ENCODE measurements around the gene TAF1.
"Not testable (repeated sequence)": the region's sequence is repeated elsewhere in the genome, so short reads cannot be mapped to it uniquely, and the experiment has no call there.

The TAF1 gene

DNA sequence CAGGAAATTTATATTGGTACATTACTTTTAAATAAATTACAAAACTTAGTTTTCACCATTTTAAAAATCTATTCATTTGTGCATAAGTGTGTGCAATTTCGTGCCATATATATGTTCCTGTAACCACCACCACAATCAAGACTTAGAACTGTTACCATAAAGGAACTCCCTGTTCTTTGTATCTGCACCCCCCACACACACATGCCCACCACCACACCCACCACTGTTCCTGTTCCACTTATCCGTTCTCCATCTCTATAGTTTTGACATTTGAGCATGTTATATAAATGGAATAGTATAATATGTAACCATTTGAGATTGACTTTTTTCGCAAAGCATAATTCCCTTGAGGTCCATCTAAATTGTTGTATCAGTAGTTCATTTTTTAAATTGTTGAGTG lies 73.7 kb downstream of the TAF1 start:
- FAIRE-seq = no peak

- FAIRE-seq = no peak
These were observed 74.2 kb downstream of the TAF1 start for GRCh38 chrX:71440401-71440800.

GRCh38 chrX:71441809-71442208 lies 75.7 kb downstream of the TAF1 start:
- not testable (repeated sequence) for FAIRE-seq

- no peak for FAIRE-seq
These were observed 84.4 kb downstream of the TAF1 start for GRCh38 chrX:71450433-71451106.

GRCh38 chrX:71451518-71451917 lies 85.4 kb downstream of the TAF1 start:
- FAIRE-seq = not testable (repeated sequence)

DNA sequence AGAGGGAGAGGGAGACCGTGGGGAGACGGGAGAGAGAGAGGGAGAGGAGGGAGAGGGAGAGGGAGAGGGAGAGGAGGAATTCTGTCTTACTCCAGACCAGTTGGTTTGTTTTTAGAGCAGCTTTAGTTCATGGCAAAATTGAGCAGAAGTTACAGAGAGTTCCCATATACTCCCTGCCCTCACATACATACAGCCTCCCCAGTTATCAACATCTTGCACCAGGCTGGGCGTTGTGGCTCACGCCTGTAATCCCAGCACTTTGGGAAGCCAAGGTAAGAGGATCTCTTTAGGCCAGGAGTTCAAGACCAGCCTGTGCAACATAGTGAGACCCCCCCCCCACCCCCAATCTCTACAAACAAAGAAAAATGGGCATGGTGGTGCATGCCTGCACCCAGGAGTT lies 86.9 kb downstream of the TAF1 start:
- FAIRE-seq = no peak

GRCh38 chrX:71454222-71454621 lies 88.1 kb downstream of the TAF1 start:
- FAIRE-seq = no peak

DNA sequence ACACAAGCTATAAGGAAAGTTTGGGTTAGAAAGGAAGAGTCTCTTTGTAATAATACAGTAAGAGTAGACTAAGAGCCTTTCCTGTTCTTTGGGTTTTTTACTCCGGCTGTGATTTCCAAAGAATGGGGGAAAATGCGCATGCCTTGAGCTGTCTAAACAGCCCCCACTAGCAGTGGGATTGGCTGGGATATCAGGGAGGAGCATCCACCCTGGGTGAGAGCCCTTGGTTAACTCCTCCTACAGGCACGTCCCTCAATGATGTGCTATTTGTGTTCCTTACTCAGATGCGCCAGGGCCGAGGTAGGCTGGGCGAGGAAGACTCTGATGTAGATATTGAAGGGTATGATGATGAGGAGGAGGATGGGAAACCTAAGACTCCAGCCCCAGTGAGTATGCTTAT lies 92.7 kb downstream of the TAF1 start:
- no peak for FAIRE-seq

DNA sequence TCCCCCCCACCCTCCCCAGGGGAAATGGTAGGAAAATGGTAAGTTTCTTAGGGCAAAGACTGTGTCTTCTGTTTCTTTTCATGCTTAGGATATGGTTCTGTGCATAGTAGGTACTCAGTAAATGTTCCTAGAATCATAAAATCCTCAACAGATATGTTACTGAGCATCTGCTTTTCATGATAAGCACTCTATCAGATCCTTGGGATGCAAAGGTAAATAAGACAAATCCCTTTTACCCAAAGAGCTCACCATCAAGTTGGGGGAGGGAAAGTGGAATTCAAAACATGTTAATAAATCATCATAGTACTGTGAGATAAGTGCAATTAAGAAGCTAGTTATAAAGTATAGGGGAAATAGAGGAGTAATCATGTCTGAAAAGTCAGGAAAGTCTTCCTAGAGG lies 98.8 kb downstream of the TAF1 start:
- FAIRE-seq = no peak

DNA sequence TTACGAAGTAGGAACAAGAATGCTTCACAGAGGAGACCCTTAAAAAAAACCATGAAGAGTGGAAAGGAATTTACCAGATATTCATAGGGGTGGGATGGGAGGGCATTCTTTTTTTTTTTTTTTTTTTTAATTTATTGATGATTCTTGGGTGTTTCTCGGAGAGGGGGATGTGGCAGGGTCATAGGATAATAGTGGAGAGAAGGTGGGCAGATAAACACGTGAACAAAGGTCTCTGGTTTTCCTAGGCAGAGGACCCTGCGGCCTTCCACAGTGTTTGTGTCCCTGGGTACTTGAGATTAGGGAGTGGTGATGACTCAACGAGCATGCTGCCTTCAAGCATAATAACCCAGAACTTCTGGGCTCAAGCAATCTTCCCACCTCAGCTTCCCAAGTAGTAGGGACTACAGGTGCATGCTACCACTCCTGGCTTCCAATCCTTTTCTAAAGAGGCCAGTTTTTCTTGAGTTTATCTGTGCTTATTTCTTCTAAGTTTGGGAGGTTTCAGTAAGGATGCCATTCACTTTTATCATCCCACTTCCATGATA lies 100.9 kb downstream of the TAF1 start:
- FAIRE-seq = no peak

GRCh38 chrX:71475785-71476540 lies 109.8 kb downstream of the TAF1 start:
- FAIRE-seq = no peak

DNA sequence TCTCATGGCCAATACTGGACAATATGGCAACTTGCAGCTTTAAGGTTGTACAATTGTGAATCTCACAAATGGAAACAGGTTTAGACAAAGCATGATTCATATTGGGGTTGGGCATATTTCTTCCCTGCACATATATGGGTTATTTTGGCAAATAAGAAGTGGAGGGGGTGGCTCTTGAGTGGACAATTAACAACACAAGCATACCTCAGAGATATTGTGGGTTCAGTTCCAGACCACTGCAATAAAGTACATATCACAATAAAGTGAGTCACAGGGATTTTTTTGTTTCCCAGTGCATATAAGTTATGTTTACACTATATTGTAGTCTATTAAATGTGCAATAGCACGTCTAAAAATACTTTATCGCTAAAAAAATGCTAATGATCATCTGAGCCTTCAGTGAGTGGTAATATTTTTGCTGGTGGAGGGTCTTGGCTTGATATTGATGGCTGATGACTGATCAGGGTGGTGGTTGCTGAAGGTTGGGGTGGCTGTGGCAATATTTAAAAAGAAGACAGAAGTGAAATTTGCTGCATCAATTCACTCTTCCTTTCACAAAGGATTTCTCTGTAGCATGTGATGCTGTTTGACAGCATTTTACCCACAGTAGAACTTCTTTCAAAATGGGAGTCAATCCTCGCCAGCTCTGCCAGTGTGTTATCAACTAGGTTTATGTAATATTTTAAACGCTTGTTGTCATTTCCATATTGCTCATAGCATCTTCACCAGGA lies 116.2 kb downstream of the TAF1 start:
- no peak for FAIRE-seq

GRCh38 chrX:71487814-71488213 lies 121.7 kb downstream of the TAF1 start:
- no peak for FAIRE-seq

DNA sequence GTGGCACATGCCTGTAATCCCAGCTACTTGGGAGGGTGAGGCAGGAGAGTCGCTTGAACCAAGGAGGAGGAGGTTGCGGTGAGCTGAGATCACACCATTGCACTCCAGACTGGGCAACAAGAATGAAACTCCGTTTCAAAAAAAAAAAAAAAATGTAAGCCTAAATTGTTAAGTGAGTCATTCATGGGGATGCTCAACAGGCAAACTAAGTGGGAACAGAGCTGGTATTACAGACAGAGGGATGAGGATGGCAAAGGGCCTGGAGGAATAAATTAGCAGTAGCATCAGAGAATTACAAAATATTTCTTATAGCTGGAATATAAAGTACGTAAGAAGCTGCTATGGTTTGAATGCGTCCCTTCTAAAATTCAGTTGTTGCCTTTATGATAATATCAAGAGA lies 123.4 kb downstream of the TAF1 start:
- no peak for FAIRE-seq

- FAIRE-seq = no peak
These were observed 126.3 kb downstream of the TAF1 start for GRCh38 chrX:71492231-71493065.

- FAIRE-seq = no peak
These were observed 127.0 kb downstream of the TAF1 start for GRCh38 chrX:71493111-71493613.

- FAIRE-seq = not testable (repeated sequence)
These were observed 129.8 kb downstream of the TAF1 start for GRCh38 chrX:71495979-71496378.

DNA sequence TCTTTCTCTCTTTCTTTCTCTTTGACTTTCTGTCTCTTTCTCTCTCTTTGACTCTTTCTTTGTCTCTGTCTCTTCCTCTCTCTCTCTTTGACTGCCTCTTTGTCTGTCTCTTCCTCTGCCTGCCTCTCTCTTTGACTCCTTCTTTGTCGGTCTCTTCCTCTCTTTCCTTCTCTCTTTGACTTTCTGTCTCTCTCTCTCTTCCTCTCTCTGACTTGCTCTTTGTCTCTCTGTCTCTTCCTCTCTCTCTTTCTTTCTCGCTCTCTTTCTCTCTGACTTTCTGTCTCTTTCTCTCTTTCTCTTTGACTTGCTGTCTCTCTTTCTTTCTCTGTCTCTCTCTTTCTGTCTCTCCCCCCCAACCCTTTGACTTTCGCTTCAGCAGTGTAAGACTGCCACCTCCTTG lies 130.3 kb downstream of the TAF1 start:
- no peak for FAIRE-seq

DNA sequence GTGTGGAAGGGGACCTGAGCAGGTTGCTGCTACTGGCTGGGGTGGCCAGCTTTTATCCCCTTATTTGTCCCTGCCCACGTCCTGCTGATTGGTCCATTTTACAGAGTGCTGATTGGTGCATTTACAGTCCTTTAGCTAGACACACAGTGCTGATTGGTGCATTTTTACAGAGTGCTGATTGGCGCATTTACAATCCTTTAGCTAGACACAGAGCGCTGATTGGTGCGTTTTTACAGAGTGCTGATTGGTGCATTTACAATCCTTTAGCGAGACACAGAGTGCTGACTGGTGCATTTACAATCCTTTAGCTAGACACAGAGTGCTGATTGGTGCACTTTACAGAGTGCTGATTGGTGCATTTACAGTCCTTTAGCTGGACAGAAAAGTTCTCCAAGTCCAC lies 135.9 kb downstream of the TAF1 start:
- not testable (repeated sequence) for FAIRE-seq

GRCh38 chrX:71504346-71504745 lies 138.2 kb downstream of the TAF1 start:
- FAIRE-seq = no peak

GRCh38 chrX:71509289-71509688 lies 143.1 kb downstream of the TAF1 start:
- no peak for FAIRE-seq

- no peak for FAIRE-seq
These were observed 144.0 kb downstream of the TAF1 start for GRCh38 chrX:71510161-71510560.
